GM18505 (cell line): ENCODE measurements around the gene ANGPTL5.

Experiments used
- ATAC-seq: cut with Tn5 transposase; IDR thresholded peaks from one replicate; pipeline ENCODE4 v1.9.1; 2021; ENCODE audit not compliant: unreplicated experiment
- POLR2A ChIP-seq: IDR thresholded peaks from 4 replicates; pipeline ENCODE4 v1.6.1; 2011; ENCODE audit warnings: borderline replicate concordance; ENCODE audit not compliant: insufficient read depth, insufficient read length; ENCODE audit errors: extremely low read depth

ANGPTL5 gene

GRCh38 chr11:101914341-101914737 is 2.0 kb downstream of the ANGPTL5 start:
- ATAC-seq = no peak
- TF ChIP-seq POLR2A = no peak

GRCh38 chr11:101913656-101914055 is 2.7 kb downstream of the ANGPTL5 start:
- ATAC-seq = no peak
- TF ChIP-seq POLR2A = no peak

GRCh38 chr11:101912823-101913284 is 3.5 kb downstream of the ANGPTL5 start:
- ATAC-seq = no peak
- no peak for TF ChIP-seq POLR2A

- no peak for TF ChIP-seq POLR2A
- ATAC-seq = no peak
Observed at GRCh38 chr11:101909087-101909486, 7.2 kb downstream of the ANGPTL5 start.

GRCh38 chr11:101907815-101908214 is 8.5 kb downstream of the ANGPTL5 start:
- no peak for ATAC-seq

GRCh38 chr11:101894505-101894904 is 21.8 kb downstream of the ANGPTL5 start:
- no peak for ATAC-seq
- no peak for TF ChIP-seq POLR2A

More at GRCh38 chr11:101907815-101908214, 8.5 kb downstream of the ANGPTL5 start:
- no peak for TF ChIP-seq POLR2A

GRCh38 chr11:101889767-101890166 is 26.6 kb downstream of the ANGPTL5 start:
- no peak for TF ChIP-seq POLR2A

GRCh38 chr11:101885631-101886030 is 30.7 kb downstream of the ANGPTL5 start:
- ATAC-seq = no peak
- TF ChIP-seq POLR2A = no peak

More at GRCh38 chr11:101889767-101890166, 26.6 kb downstream of the ANGPTL5 start:
- ATAC-seq = no peak

GRCh38 chr11:101881586-101881985 is 34.7 kb downstream of the ANGPTL5 start:
- TF ChIP-seq POLR2A = no peak
- no peak for ATAC-seq

GRCh38 chr11:101880222-101880621 is 36.1 kb downstream of the ANGPTL5 start:
- ATAC-seq = no peak
- no peak for TF ChIP-seq POLR2A

- no peak for TF ChIP-seq POLR2A
- ATAC-seq = no peak
Observed at GRCh38 chr11:101872171-101872882, 44.0 kb downstream of the ANGPTL5 start.

GRCh38 chr11:101870510-101870909 is 45.8 kb downstream of the ANGPTL5 start:
- no peak for TF ChIP-seq POLR2A
- no peak for ATAC-seq

- ATAC-seq = no peak
- no peak for TF ChIP-seq POLR2A
Observed at GRCh38 chr11:101867951-101868350, 48.4 kb downstream of the ANGPTL5 start.
